Activated effector memory CD4-positive, alpha-beta T cell treated with Interleukin-2 at 50 U/mL for 16 hours (primary cell): ENCODE results near the gene ANKRD28.
"Not testable (repeated sequence)": the region's sequence is repeated elsewhere in the genome, so short reads cannot be mapped to it uniquely, and the experiment has no call there.

Source experiments
- DNase-seq: peaks from one replicate; pipeline ENCODE4 v3.0.0-alpha.2; 2020

ANKRD28 gene

DNA sequence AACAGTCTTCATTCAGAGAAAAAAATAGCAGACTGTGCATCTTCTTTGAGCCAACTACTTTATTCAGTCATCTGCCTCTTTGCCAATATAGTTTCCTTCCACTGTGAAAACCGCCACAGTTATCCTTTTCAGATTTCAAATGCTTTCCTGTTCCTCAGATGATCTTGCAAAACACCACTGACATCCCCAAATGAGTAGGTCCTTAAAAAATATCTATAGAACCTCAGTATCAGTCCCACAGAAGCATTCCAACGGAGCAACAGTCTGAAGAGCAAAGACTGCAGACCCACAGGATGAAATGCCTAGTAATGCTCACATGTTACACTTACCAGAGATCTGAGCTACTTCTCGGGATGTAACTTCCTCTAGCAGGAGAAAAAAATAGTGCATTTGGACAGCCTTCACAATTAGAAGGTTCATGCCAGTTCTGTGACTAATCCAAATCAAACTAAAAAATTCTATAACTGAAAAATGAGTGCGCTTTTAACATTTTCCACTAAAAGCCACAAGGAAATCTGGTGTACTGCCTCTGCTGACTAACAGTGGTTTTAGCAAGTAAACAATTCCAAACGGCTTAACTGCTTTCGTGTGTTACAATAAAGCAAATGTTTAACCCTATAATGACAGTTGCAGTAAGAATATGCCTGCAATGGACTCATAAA, at the start of gene ANKRD28:
ANKRD28 (minus strand) TSS at position 338 of the 662 bp plus-strand sequence. CDS start 1,458 bp downstream, outside the sequence.
- DNase-seq = no peak

GRCh38 chr3:15847239-15847638, 49.5 kb upstream of the ANKRD28 start:
- DNase-seq = no peak

GRCh38 chr3:15846606-15847005, 48.8 kb upstream of the ANKRD28 start:
- no peak for DNase-seq

GRCh38 chr3:15845475-15845874, 47.7 kb upstream of the ANKRD28 start:
- DNase-seq = no peak

- DNase-seq = no peak
Measured at GRCh38 chr3:15844889-15845288, 47.1 kb upstream of the ANKRD28 start.

DNA sequence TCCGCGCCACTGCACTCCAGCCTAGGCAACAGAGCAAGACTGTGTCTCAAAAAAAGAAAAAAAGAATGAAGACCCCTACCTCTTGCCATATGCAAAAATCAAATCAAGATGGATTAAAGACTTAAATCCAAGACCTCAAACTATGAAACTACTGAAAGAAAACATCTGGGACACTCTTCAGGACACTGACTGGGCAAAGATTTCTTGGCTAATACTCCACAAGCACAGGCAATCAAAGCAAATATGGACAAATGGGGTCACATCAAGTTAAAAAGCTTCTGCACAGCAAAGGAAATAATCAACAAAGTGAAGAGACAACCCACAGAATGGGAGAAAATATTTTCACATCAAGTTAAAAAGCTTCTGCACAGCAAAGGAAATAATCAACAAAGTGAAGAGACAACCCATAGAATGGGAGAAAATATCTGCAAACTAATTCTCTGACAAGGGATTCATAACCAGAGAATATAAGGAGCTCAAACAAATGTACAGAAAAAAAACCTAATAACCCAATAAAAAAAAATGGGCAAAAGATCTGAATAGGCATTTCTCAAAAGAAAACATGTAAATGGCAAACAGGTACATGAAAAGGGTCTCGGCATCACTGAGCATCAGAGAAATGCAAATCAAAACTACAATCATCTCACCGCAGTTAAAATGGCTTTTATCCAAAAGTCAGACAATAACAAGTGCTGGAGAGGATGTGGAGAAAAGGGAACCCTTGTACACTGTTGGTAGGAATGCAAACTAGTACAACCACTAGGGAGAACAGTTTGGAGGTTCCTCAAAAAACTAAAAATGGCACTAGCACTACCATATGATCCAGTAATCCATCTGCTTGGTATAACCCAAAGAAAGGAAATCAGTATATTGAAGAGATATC, 43.6 kb upstream of the ANKRD28 start:
- not testable (repeated sequence) for DNase-seq

GRCh38 chr3:15839568-15839967, 41.8 kb upstream of the ANKRD28 start:
- no peak for DNase-seq

GRCh38 chr3:15831927-15832326, 34.1 kb upstream of the ANKRD28 start:
- DNase-seq = no peak

GRCh38 chr3:15825016-15825415, 27.2 kb upstream of the ANKRD28 start:
- no peak for DNase-seq

DNA sequence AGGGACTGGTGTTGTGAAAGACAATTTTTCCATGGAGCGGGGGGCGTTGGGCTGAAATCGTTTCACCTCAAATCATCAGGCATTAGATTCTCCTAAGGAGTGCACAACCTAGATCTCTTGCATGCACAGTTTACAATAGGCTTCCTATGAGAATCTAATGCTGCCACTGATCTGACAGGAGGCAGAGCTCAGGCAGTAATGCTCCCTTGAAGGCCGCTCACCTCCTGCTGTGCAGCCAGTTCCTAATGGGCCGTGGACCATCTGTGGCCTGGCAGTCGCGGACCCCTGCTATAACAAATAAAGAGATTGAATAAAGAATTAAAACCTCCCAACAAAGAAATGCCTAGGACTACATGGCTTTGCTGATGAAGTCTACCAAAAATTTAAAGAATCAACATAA, 25.3 kb upstream of the ANKRD28 start:
- DNase-seq = no peak

GRCh38 chr3:15822281-15822680, 24.5 kb upstream of the ANKRD28 start:
- DNase-seq = no peak

GRCh38 chr3:15820911-15821310, 23.1 kb upstream of the ANKRD28 start:
- no peak for DNase-seq

- DNase-seq = no peak
Measured at GRCh38 chr3:15819576-15819975, 21.8 kb upstream of the ANKRD28 start.

GRCh38 chr3:15819043-15819442, 21.3 kb upstream of the ANKRD28 start:
- DNase-seq = no peak

GRCh38 chr3:15815696-15816095, 17.9 kb upstream of the ANKRD28 start:
- no peak for DNase-seq

GRCh38 chr3:15813079-15813478, 15.3 kb upstream of the ANKRD28 start:
- DNase-seq = not testable (repeated sequence)

DNA sequence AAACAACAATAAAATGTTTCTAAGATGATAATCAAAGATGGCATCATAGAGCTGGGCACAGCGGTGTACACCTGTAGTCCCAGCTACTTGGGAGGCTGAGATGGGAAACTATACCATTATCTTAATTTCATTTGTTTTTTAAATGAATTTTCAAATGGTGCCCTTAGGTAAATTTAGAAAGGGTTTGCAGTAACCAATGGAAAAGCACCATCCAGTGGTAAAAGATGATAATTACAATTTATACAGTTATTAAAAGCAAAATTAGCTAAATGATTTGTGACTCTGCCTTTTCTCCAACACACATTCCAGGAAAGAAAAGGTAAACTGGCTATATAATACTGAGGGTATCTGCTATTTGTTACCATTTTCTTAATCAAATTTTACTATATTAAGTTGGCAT, 14.4 kb upstream of the ANKRD28 start:
- DNase-seq = no peak

- no peak for DNase-seq
Measured at GRCh38 chr3:15810702-15811101, 12.9 kb upstream of the ANKRD28 start.

DNA sequence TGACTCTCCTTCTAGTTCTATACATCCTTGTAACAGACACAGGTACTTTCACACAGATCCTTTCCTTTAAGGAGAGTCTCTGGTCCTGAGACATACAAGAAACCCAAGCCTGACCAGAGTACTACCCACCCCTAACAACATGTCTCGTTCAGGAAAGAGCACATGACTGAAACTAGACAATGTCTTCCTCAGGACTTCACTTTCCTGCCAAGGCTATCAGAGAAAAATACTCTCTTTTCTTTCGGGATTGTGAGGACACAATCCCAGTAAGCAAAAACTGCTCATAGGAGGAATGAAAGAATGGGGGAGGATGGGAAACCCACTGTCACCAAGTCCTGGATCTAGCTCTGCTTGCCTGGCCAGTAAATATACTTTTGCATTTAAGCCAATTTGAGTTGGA, 11.5 kb upstream of the ANKRD28 start:
- no peak for DNase-seq

- no peak for DNase-seq
Measured at GRCh38 chr3:15808679-15809310, 11.0 kb upstream of the ANKRD28 start.

- DNase-seq = no peak
Measured at GRCh38 chr3:15805756-15806266, 8.0 kb upstream of the ANKRD28 start.

- DNase-seq = no peak
Measured at GRCh38 chr3:15804553-15805095, 6.8 kb upstream of the ANKRD28 start.

GRCh38 chr3:15803921-15804320, 6.1 kb upstream of the ANKRD28 start:
- DNase-seq = no peak
